RCC 7860 (cell line): Measurements from ENCODE around the gene FPGS.

Source experiments
- DNase-seq: peaks from one replicate; pipeline ENCODE4 v3.0.0-alpha.2; 2015; ENCODE audit warnings: low spot score
- FAIRE-seq: peaks from 2 replicates; lab custom pipeline; 2012; peaks lifted over from hg19 to GRCh38; lab: Jason Lieb, UNC

Gene FPGS

DNA sequence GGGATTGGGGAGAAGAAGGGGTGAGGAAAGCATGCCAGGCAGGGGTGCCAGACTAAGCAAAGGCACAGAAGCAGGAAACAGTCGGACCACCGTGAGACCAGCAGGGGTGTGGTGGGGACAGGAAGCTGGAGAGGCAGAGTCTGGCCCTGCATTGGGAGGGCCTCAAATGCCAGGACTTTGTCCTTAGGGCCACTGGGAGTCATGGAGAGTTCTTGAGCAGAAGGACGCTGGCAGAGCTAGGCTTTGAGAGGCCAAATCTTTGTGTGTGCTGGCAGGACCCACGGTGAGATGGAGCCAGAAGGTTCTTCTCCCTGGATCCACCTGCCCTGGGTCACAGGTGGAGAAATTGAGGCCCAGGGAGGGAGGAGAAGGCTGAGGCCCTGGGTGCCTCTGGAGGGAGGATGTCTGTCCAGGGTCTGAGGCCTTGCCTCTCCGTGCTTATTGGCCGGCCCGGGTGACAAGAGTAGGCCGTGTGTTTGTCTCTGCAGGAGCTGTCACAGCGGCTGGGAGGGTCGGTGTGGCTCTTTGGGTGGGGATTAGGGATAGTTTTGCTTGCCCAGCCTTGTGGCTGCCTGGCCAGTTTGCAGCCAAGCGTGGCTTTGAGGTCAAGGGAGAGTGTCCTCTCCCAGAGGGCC, 53.5 kb downstream of the FPGS start:
- DNase-seq = no peak

GRCh38 chr9:127856729-127857116, 54.0 kb downstream of the FPGS start:
- no peak for FAIRE-seq
- no peak for DNase-seq

More for the DNA sequence above, 53.5 kb downstream of the FPGS start:
- FAIRE-seq = no peak

DNA sequence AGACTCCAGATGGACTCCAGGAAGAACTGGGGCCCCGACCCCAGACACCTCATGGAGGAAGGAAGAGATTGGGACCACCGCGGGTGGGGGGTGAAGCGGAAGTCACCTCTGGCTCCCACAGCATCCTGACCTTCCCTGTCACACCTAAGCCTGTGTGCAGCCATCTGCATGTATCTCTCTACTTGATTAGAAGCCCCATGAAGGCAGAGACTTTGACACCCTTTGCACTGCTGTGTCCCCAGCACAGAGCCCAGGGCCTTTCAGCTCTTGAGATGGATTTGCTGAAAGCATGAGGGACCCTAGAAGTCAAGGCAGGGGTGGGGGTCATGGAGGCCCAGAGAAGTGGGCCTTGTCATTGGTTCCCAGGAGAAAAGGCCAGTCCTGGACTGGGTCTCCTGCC, 54.6 kb downstream of the FPGS start:
- DNase-seq (no peak), FAIRE-seq (no peak)

- no peak for DNase-seq
- no peak for FAIRE-seq
Observed at GRCh38 chr9:127858041-127858512, 55.4 kb downstream of the FPGS start.

DNA sequence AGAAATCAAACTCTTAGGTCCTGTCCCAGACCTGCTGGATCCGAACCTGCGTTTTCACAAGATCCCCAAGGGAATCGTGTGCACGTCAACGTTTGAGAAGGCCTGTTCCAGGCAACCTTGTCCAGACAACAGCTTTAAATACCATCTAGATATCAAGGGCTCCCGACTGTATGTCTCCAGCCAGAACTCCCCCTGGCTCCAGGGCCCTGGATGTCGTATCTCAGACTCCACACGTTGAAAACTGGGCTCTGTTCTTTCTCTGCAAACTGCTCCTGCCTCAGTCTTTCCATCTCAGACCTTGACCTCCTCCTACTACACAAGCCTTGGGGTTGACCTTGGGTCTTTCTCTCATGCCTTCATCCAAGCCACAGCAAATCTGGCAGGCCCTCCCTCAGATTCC, 57.6 kb downstream of the FPGS start:
- no peak for DNase-seq
- FAIRE-seq = no peak

DNA sequence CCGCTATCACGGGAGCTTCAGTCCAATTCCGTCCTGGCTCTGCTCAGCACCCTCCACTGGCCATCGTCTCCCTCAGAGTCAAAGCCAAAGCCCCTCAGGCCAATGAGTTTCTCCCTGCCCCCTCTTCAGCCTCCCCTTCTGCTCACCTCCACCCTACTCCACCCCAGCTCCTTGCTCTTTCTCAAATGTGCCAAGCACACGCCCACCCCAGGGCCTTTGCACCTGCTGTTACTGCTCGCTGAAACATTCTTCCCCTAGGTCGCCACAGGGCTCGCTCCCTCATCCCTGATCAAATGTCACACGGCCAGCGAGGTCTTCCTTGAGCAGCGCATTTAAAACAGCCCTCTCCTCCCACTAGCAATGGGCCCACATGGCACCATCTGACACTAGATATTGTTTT, 58.1 kb downstream of the FPGS start:
- DNase-seq (no peak), FAIRE-seq (no peak)

GRCh38 chr9:127862075-127863011, 59.7 kb downstream of the FPGS start:
- DNase-seq (no peak), FAIRE-seq (no peak)

- no peak for FAIRE-seq
- no peak for DNase-seq
Observed at GRCh38 chr9:127863191-127863621, 60.5 kb downstream of the FPGS start.
